ENCODE data around the gene ARHGAP36. TPM values are rescaled to one million over a fixed set of nuclear protein-coding genes. Genes with fewer than 3 reads are reported as not detected.

ARHGAP36 gene
- total RNA-seq, 1 experiment from 2014 or later = not detected

GRCh38 chrX:131046596-131046995 lies 11.6 kb upstream of the ARHGAP36 start:
- no peaks in the 10 kb centered on the region for H3K79me2 ChIP-seq (ENCODE audit: low read length)
- no peak overlapping the region for H3K9ac ChIP-seq (ENCODE audit: low read length)
- peaks cover 24% of the 10 kb centered on the region for H3K27me3 ChIP-seq (ENCODE audit: low read length)
- H2AFZ ChIP-seq (ENCODE audit: low read length) = no peak overlapping the region
- ATAC-seq = no peak
- no peaks in the 10 kb centered on the region for H3K36me3 ChIP-seq (ENCODE audit: low read depth, low read length)
- ChIA-PET POLR2A (ENCODE audit: unreplicated experiment) (no interaction called here), CTCF (no interaction called here)
- H3K27ac ChIP-seq (ENCODE audit: low read length) = no peak overlapping the region
- DNase-seq = no peak
- no peak overlapping the region for H3K4me2 ChIP-seq (ENCODE audit: low read length)
- H3K4me1 ChIP-seq (ENCODE audit: insufficient read depth, low read length) = no peaks in the 10 kb centered on the region
- TF ChIP-seq EZH2 (IDR thresholded peaks at IDR 0.05; ENCODE audit: low read length, unreplicated experiment) (no peak), EZH2phosphoT487 (IDR thresholded peaks at IDR 0.05; ENCODE audit: borderline replicate concordance, low read length) (no peak), CTCF (conservative IDR thresholded peaks at IDR 0.05; ENCODE audit: low read depth, low read length) (no peak)
- no peaks in the 10 kb centered on the region for H3K9me2 ChIP-seq (replicated peaks; ENCODE audit: low read length)
- intact Hi-C loops (cut with micrococcal nuclease) = no loop called here
- no peak overlapping the region for H3K4me3 ChIP-seq (ENCODE audit: low read length)
- no peaks in the 10 kb centered on the region for H4K20me1 ChIP-seq (ENCODE audit: low read length)
- BruUV-seq (replicated peaks) = no TSS peak
- no peaks in the 10 kb centered on the region for H3F3A ChIP-seq (ENCODE audit: low read length, unreplicated experiment)
- H3K9me3 ChIP-seq (ENCODE audit: low read length) = no peaks in the 10 kb centered on the region

- Histone ChIP-seq H3K79me2 (ENCODE audit: low read length) (no peaks in the 10 kb centered on the region), H3K9me3 (ENCODE audit: low read length) (no peaks in the 10 kb centered on the region), H3K4me2 (ENCODE audit: low read length) (no peak overlapping the region), H3F3A (ENCODE audit: low read length, unreplicated experiment) (no peaks in the 10 kb centered on the region), H3K27me3 (ENCODE audit: low read length) (peaks cover 18% of the 10 kb centered on the region), H3K4me3 (ENCODE audit: low read length) (no peak overlapping the region), H3K36me3 (ENCODE audit: low read depth, low read length) (no peaks in the 10 kb centered on the region), H3K9ac (ENCODE audit: low read length) (no peak overlapping the region), H3K4me1 (ENCODE audit: insufficient read depth, low read length) (no peaks in the 10 kb centered on the region), H3K9me2 (replicated peaks; ENCODE audit: low read length) (no peaks in the 10 kb centered on the region), H2AFZ (ENCODE audit: low read length) (no peak overlapping the region), H4K20me1 (ENCODE audit: low read length) (no peaks in the 10 kb centered on the region), H3K27ac (ENCODE audit: low read length) (no peak overlapping the region)
- POLR2A ChIA-PET (ENCODE audit: unreplicated experiment) = no interaction called here
- no peak for TF ChIP-seq EZH2 (IDR thresholded peaks at IDR 0.05; ENCODE audit: low read length, unreplicated experiment)
- no peak for TF ChIP-seq CTCF (conservative IDR thresholded peaks at IDR 0.05; ENCODE audit: low read depth, low read length)
- TF ChIP-seq EZH2phosphoT487 (IDR thresholded peaks at IDR 0.05; ENCODE audit: borderline replicate concordance, low read length) = no peak
- DNase-seq (no peak), ATAC-seq (no peak)
- CTCF ChIA-PET = no interaction called here
- intact Hi-C loops (cut with micrococcal nuclease) = no loop called here
- no TSS peak for BruUV-seq (replicated peaks)
Measured at GRCh38 chrX:131047180-131047579, 11.0 kb upstream of the ARHGAP36 start.

- 0 out of 2 replicates have a peak, but pooled peaks cover 11% of the 10 kb centered on the region for H3K27me3 ChIP-seq (ENCODE audit: low read length)
- CTCF ChIA-PET = no interaction called here
- H3K4me1 ChIP-seq (ENCODE audit: insufficient read depth, low read length) = no peaks in the 10 kb centered on the region
- POLR2A ChIA-PET (ENCODE audit: unreplicated experiment) = interaction anchor here (0.6 kb wide), 1 partner anchor 27 kb away, joined by 4 read pairs; no protein-coding TSS in a partner anchor
- no peaks in the 10 kb centered on the region for H3K9me2 ChIP-seq (replicated peaks; ENCODE audit: low read length)
- H3K79me2 ChIP-seq (ENCODE audit: low read length) = no peaks in the 10 kb centered on the region
- H3K4me2 ChIP-seq (ENCODE audit: low read length) = no peak overlapping the region
- ATAC-seq (no peak), DNase-seq (no peak)
- H3K9me3 ChIP-seq (ENCODE audit: low read length) = no peaks in the 10 kb centered on the region
- no peak overlapping the region for H3K9ac ChIP-seq (ENCODE audit: low read length)
- BruUV-seq (replicated peaks) = no TSS peak
- TF ChIP-seq EZH2 (IDR thresholded peaks at IDR 0.05; ENCODE audit: low read length, unreplicated experiment) (no peak), EZH2phosphoT487 (IDR thresholded peaks at IDR 0.05; ENCODE audit: borderline replicate concordance, low read length) (no peak), CTCF (conservative IDR thresholded peaks at IDR 0.05; ENCODE audit: low read depth, low read length) (no peak)
- no peaks in the 10 kb centered on the region for H3K36me3 ChIP-seq (ENCODE audit: low read depth, low read length)
- H2AFZ ChIP-seq (ENCODE audit: low read length) = no peak overlapping the region
- H3K4me3 ChIP-seq (ENCODE audit: low read length) = no peak overlapping the region
- H3K27ac ChIP-seq (ENCODE audit: low read length) = no peak overlapping the region
- intact Hi-C loops (cut with micrococcal nuclease) = no loop called here
- no peaks in the 10 kb centered on the region for H3F3A ChIP-seq (ENCODE audit: low read length, unreplicated experiment)
- H4K20me1 ChIP-seq (ENCODE audit: low read length) = no peaks in the 10 kb centered on the region
Measured at GRCh38 chrX:131053076-131053475, 5.1 kb upstream of the ARHGAP36 start.
